GM19043 (cell line): ENCODE results near the gene DENND5A.
"Not testable (repeated sequence)": the region's sequence is repeated elsewhere in the genome, so short reads cannot be mapped to it uniquely, and the experiment has no call there.

Experiments used
- ATAC-seq: cut with Tn5 transposase; IDR thresholded peaks from one replicate; pipeline ENCODE4 v1.9.1; 2021; ENCODE audit warnings: low read depth; ENCODE audit not compliant: unreplicated experiment

DENND5A gene

GRCh38 chr11:9104580-9104979, 160.6 kb downstream of the DENND5A start:
- ATAC-seq, result no peak

GRCh38 chr11:9103542-9104276, 161.4 kb downstream of the DENND5A start:
- no peak for ATAC-seq

- ATAC-seq, result no peak
These were observed 165.5 kb downstream of the DENND5A start for GRCh38 chr11:9099617-9100016.

GRCh38 chr11:9098455-9098854, 166.7 kb downstream of the DENND5A start:
- not testable (repeated sequence) for ATAC-seq

- ATAC-seq, result not testable (repeated sequence)
These were observed 167.8 kb downstream of the DENND5A start for GRCh38 chr11:9097186-9097943.

- no peak for ATAC-seq
These were observed 168.7 kb downstream of the DENND5A start for GRCh38 chr11:9096427-9096826.

GRCh38 chr11:9095421-9095820, 169.7 kb downstream of the DENND5A start:
- ATAC-seq, result no peak

GRCh38 chr11:9094420-9094819, 170.7 kb downstream of the DENND5A start:
- ATAC-seq, result no peak

GRCh38 chr11:9092853-9093778, 172.0 kb downstream of the DENND5A start:
- no peak for ATAC-seq

GRCh38 chr11:9092072-9092471, 173.1 kb downstream of the DENND5A start:
- ATAC-seq, result no peak

- no peak for ATAC-seq
These were observed 173.9 kb downstream of the DENND5A start, which contains the start of gene SCUBE2 for GRCh38 chr11:9091044-9091922. Gene SCUBE2 (minus strand): TSS chr11:9091599. CDS start chr11:9091528, 71 bp downstream.

GRCh38 chr11:9090488-9091043, 174.6 kb downstream of the DENND5A start:
- ATAC-seq, result no peak

- ATAC-seq, result no peak
These were observed 175.5 kb downstream of the DENND5A start for GRCh38 chr11:9089636-9090035.

GRCh38 chr11:9089061-9089460, 176.1 kb downstream of the DENND5A start:
- no peak for ATAC-seq
